Measurements from ENCODE around the gene NOL12. TPM values are rescaled to one million over a fixed set of nuclear protein-coding genes. Genes with fewer than 3 reads are reported as not detected.

Gene NOL12
- total RNA-seq, 1 donor from 2014 or later = 18.1 TPM

DNA sequence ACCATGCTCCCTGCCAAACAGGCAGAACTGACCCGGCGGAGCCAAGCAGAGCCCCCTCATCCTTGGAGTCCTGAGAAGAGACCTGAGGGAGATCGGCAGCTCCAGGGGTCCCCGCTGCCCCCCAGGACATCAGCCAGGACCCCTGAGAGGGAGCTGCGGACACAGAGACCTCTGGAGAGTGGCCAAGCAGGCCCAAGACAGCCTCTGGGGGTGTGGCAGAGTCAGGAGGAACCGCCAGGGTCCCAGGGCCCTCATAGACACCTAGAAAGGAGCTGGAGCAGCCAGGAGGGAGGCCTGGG is 48.2 kb downstream of the NOL12 start:
- Histone ChIP-seq H3K79me2 (ENCODE audit: insufficient read depth, low read length) (no peaks in the 10 kb centered on the region), H3K27ac (ENCODE audit: low read depth, low read length) (no peak overlapping the region), H3K4me2 (ENCODE audit: low read length) (no peak overlapping the region), H3K27me3 (ENCODE audit: insufficient read depth, low read length) (no peaks in the 10 kb centered on the region), H3K36me3 (ENCODE audit: insufficient read depth, low read length) (no peaks in the 10 kb centered on the region), H3K9me3 (ENCODE audit: insufficient read depth, low read depth, low read length) (no peaks in the 10 kb centered on the region), H3K4me1 (ENCODE audit: insufficient read depth, low read length) (no peaks in the 10 kb centered on the region), H4K20me1 (ENCODE audit: insufficient read depth, low read length) (no peaks in the 10 kb centered on the region), H2AFZ (ENCODE audit: low read depth, low read length) (no peak overlapping the region), H3K4me3 (ENCODE audit: insufficient read depth, low read depth, low read length) (no peak overlapping the region), H3K9ac (ENCODE audit: low read length) (no peak overlapping the region)
- no peak overlapping the region for H3K4me3 Mint-ChIP-seq (ENCODE audit: unreplicated experiment)
- no peak for TF ChIP-seq EZH2 (IDR thresholded peaks at IDR 0.05; ENCODE audit: insufficient read depth, low read length)
- TF ChIP-seq, protein P1, sequence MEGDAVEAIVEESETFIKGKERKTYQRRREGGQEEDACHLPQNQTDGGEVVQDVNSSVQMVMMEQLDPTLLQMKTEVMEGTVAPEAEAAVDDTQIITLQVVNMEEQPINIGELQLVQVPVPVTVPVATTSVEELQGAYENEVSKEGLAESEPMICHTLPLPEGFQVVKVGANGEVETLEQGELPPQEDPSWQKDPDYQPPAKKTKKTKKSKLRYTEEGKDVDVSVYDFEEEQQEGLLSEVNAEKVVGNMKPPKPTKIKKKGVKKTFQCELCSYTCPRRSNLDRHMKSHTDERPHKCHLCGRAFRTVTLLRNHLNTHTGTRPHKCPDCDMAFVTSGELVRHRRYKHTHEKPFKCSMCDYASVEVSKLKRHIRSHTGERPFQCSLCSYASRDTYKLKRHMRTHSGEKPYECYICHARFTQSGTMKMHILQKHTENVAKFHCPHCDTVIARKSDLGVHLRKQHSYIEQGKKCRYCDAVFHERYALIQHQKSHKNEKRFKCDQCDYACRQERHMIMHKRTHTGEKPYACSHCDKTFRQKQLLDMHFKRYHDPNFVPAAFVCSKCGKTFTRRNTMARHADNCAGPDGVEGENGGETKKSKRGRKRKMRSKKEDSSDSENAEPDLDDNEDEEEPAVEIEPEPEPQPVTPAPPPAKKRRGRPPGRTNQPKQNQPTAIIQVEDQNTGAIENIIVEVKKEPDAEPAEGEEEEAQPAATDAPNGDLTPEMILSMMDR (IDR thresholded peaks at IDR 0.05; ENCODE audit: insufficient read depth, low read depth, low read length) = no peak
- peaks cover 2% of the 10 kb centered on the region for H3K9me3 Mint-ChIP-seq (ENCODE audit: unreplicated experiment)
- FAIRE-seq (no peak), DNase-seq (ENCODE audit: low read depth) (no peak)
- H3K27me3 Mint-ChIP-seq (ENCODE audit: low read depth, unreplicated experiment) = peaks cover 3% of the 10 kb centered on the region
- H3K36me3 Mint-ChIP-seq (ENCODE audit: low read depth, unreplicated experiment) = peaks cover 1% of the 10 kb centered on the region
- H3K27ac Mint-ChIP-seq (ENCODE audit: unreplicated experiment) = no peak overlapping the region
- peaks cover 8% of the 10 kb centered on the region for H3K4me1 Mint-ChIP-seq (ENCODE audit: low read depth, unreplicated experiment)

GRCh38 chr22:37734964-37735451 is 48.9 kb downstream of the NOL12 start:
- DNase-seq (ENCODE audit: low read depth) = no peak
- Mint-ChIP-seq H3K9me3 (ENCODE audit: unreplicated experiment) (peaks cover 2% of the 10 kb centered on the region), H3K27me3 (ENCODE audit: low read depth, unreplicated experiment) (peaks cover 5% of the 10 kb centered on the region), H3K36me3 (ENCODE audit: low read depth, unreplicated experiment) (no peaks in the 10 kb centered on the region), H3K27ac (ENCODE audit: unreplicated experiment) (no peak overlapping the region), H3K4me1 (ENCODE audit: low read depth, unreplicated experiment) (peaks cover 11% of the 10 kb centered on the region), H3K4me3 (ENCODE audit: unreplicated experiment) (no peak overlapping the region)
- Histone ChIP-seq H3K27ac (ENCODE audit: low read depth, low read length) (no peak overlapping the region), H3K27me3 (ENCODE audit: insufficient read depth, low read length) (no peaks in the 10 kb centered on the region), H3K4me3 (ENCODE audit: insufficient read depth, low read depth, low read length) (no peak overlapping the region), H3K4me1 (ENCODE audit: insufficient read depth, low read length) (no peaks in the 10 kb centered on the region), H4K20me1 (ENCODE audit: insufficient read depth, low read length) (no peaks in the 10 kb centered on the region), H3K4me2 (ENCODE audit: low read length) (no peak overlapping the region), H3K79me2 (ENCODE audit: insufficient read depth, low read length) (no peaks in the 10 kb centered on the region), H3K9me3 (ENCODE audit: insufficient read depth, low read depth, low read length) (no peaks in the 10 kb centered on the region), H3K9ac (ENCODE audit: low read length) (no peak overlapping the region), H2AFZ (ENCODE audit: low read depth, low read length) (no peak overlapping the region), H3K36me3 (ENCODE audit: insufficient read depth, low read length) (no peaks in the 10 kb centered on the region)
- TF ChIP-seq EZH2 (IDR thresholded peaks at IDR 0.05; ENCODE audit: insufficient read depth, low read length) = no peak
- TF ChIP-seq, protein P1 (IDR thresholded peaks at IDR 0.05; ENCODE audit: insufficient read depth, low read depth, low read length) = peak; percentile 4
- no peak for FAIRE-seq

DNA sequence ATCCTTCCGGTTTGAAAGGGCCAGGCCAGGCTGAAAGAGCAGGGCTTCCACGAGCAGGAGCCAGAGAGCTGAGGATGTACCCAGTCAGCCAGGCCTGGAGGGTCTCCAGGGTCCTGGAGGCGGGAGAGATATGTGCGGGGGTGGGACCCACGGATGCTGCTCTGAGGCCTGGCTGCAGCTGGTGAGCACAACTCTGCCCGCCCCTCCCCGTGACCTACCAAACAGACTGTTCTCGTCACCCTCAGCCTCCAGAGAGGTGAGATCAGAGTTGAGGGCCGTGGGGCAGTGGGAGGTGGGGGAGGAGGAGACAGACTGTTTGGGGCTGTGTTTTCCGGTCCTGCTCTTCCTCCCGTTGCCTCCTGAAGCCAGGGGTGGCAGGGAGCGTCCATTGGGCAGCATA is 52.9 kb downstream of the NOL12 start:
- H3K27ac Mint-ChIP-seq (ENCODE audit: unreplicated experiment) = no peak overlapping the region
- Histone ChIP-seq H3K9me3 (ENCODE audit: insufficient read depth, low read depth, low read length) (no peaks in the 10 kb centered on the region), H3K79me2 (ENCODE audit: insufficient read depth, low read length) (no peaks in the 10 kb centered on the region), H3K9ac (ENCODE audit: low read length) (no peak overlapping the region), H3K4me3 (ENCODE audit: insufficient read depth, low read depth, low read length) (no peak overlapping the region), H3K4me2 (ENCODE audit: low read length) (no peak overlapping the region), H3K27ac (ENCODE audit: low read depth, low read length) (no peak overlapping the region), H3K36me3 (ENCODE audit: insufficient read depth, low read length) (no peaks in the 10 kb centered on the region), H4K20me1 (ENCODE audit: insufficient read depth, low read length) (no peaks in the 10 kb centered on the region), H3K4me1 (ENCODE audit: insufficient read depth, low read length) (peaks cover 30% of the 10 kb centered on the region), H2AFZ (ENCODE audit: low read depth, low read length) (no peak overlapping the region), H3K27me3 (ENCODE audit: insufficient read depth, low read length) (no peaks in the 10 kb centered on the region)
- no peak for DNase-seq (ENCODE audit: low read depth)
- peak overlapping the region; percentile 74 for H3K4me3 Mint-ChIP-seq (ENCODE audit: unreplicated experiment)
- H3K36me3 Mint-ChIP-seq (ENCODE audit: low read depth, unreplicated experiment) = no peaks in the 10 kb centered on the region
- peaks cover 2% of the 10 kb centered on the region for H3K9me3 Mint-ChIP-seq (ENCODE audit: unreplicated experiment)
- no peak for TF ChIP-seq EZH2 (IDR thresholded peaks at IDR 0.05; ENCODE audit: insufficient read depth, low read length)
- no peak for FAIRE-seq
- peaks cover 5% of the 10 kb centered on the region for H3K27me3 Mint-ChIP-seq (ENCODE audit: low read depth, unreplicated experiment)
- peaks cover 27% of the 10 kb centered on the region for H3K4me1 Mint-ChIP-seq (ENCODE audit: low read depth, unreplicated experiment)

Data from astrocyte (in vitro differentiated cells and primary cell).